B cell (primary cell): ENCODE measurements around the gene CCDC180. TPM values are rescaled to one million over a fixed set of nuclear protein-coding genes. Genes with fewer than 3 reads are reported as not detected.

Experiments used
- ATAC-seq: fragments of 200-7000 bp; cut with Tn5 transposase; one replicate; pipeline ENCODE4 v1.10.0; 2021; ENCODE audit warnings: low read depth, mild to moderate bottlenecking, moderate number of reproducible peaks, moderate library complexity
- CTCF ChIA-PET: fragments of 350-600 bp; sonication (Branson Sonifier 250); formaldehyde crosslinking; loops from one replicate; lab custom pipeline; 2021; ENCODE audit warnings: antibody characterized with exemption, inconsistent platforms; lab: Charles Lee
- POLR2A ChIA-PET: fragments of 350-600 bp; sonication (Branson Sonifier 250); formaldehyde crosslinking; loops from one replicate; lab custom pipeline; 2021; ENCODE audit warnings: antibody characterized with exemption; lab: Charles Lee
- DNase-seq: peaks from one replicate; pipeline ENCODE4 v3.0.0; 2013
- H2AFZ ChIP-seq: 2 replicates; pipeline ENCODE4 v1.6.1; 2012; ENCODE audit warnings: mild to moderate bottlenecking, low read depth, low read length; ENCODE audit not compliant: insufficient read depth, poor library complexity, severe bottlenecking
- H3K27ac ChIP-seq, 2 donors: 1 replicate in 1 of 2; 2 replicates in 1 of 2; pipeline ENCODE4 v1.5.1; 2012 to 2013; ENCODE audit warnings: low read length in 2 of 2, mild to moderate bottlenecking in 2 of 2, moderate library complexity in 1 of 2
- H3K27me3 ChIP-seq, 4 experiments: fragments of 200-600 bp in 1 of 4; sonication (generic) in 1 of 4; replicated peaks in 1 of 4; 1 replicate in 2 of 4; 2 replicates in 2 of 4; pipeline versions ENCODE4 v1.6.1 to v1.7.0; 2013 to 2016; ENCODE audit warnings: low read length in 3 of 4, mild to moderate bottlenecking in 2 of 4, mixed read lengths in 1 of 4, moderate library complexity in 1 of 4; ENCODE audit not compliant: insufficient read depth in 4 of 4, control insufficient read depth in 3 of 4; ENCODE audit errors: control extremely low read depth in 1 of 4
- H3K36me3 ChIP-seq, 2 experiments: replicated peaks in 1 of 2; 1 replicate in 1 of 2; 2 replicates in 1 of 2; pipeline versions ENCODE4 v1.6.1 to v1.7.1; 2013; ENCODE audit warnings: low read length in 1 of 2; ENCODE audit not compliant: insufficient read depth in 2 of 2, control insufficient read depth in 1 of 2; ENCODE audit errors: control extremely low read depth in 1 of 2, extremely low read depth in 1 of 2
- H3K4me1 ChIP-seq, 2 donors: fragments of 200-600 bp in 1 of 2; sonication (generic) in 1 of 2; 1 replicate in 1 of 2; 2 replicates in 1 of 2; pipeline versions ENCODE4 v1.5.1 to v1.6.1; 2013 to 2017; ENCODE audit warnings: low read length in 2 of 2; ENCODE audit not compliant: control insufficient read depth in 2 of 2, insufficient read depth in 2 of 2
- H3K4me2 ChIP-seq: replicated peaks from 2 replicates; pipeline ENCODE3; 2012; ENCODE audit warnings: mild to moderate bottlenecking, low read depth, low read length; ENCODE audit not compliant: poor library complexity, severe bottlenecking
- H3K4me3 ChIP-seq, 5 experiments: fragments of 200-600 bp in 1 of 5; sonication (generic) in 1 of 5; 1 replicate in 3 of 5; 2 replicates in 2 of 5; pipeline versions ENCODE4 v1.5.1 to v1.7.0; 2011 to 2016; ENCODE audit warnings: low read length in 4 of 5, mild to moderate bottlenecking in 4 of 5, low read depth in 2 of 5, control low read depth in 1 of 5, moderate library complexity in 1 of 5; ENCODE audit not compliant: insufficient read depth in 1 of 5; ENCODE audit errors: control extremely low read depth in 1 of 5, extremely low read depth in 1 of 5
- H3K79me2 ChIP-seq: fragments of 200-600 bp; sonication (generic); one replicate; pipeline ENCODE4 v1.6.0; 2016; ENCODE audit warnings: low read length; ENCODE audit not compliant: control insufficient read depth, insufficient read depth
- H3K9ac ChIP-seq: fragments of 200-600 bp; sonication (generic); 2 replicates; pipeline ENCODE4 v1.6.1; 2017; ENCODE audit warnings: mild to moderate bottlenecking, low read length, moderate library complexity
- H3K9me3 ChIP-seq, 3 donors: one replicate each; pipeline versions ENCODE4 v1.6.1 to v1.7.1; 2013; ENCODE audit warnings: low read length in 2 of 3; ENCODE audit not compliant: control insufficient read depth in 2 of 3, insufficient read depth in 1 of 3; ENCODE audit errors: control extremely low read depth in 1 of 3
- H4K20me1 ChIP-seq: 2 replicates; pipeline ENCODE4 v1.6.0; 2012; ENCODE audit warnings: mild to moderate bottlenecking, low read length; ENCODE audit not compliant: insufficient read depth, control insufficient read depth, poor library complexity, severe bottlenecking
- H3K27ac Mint-ChIP-seq: one replicate; pipeline ENCODE4 v1.8.0; 2021; ENCODE audit warnings: mixed read lengths
- H3K27me3 Mint-ChIP-seq: one replicate; pipeline ENCODE4 v1.8.0; 2021; ENCODE audit warnings: mixed read lengths
- H3K4me1 Mint-ChIP-seq: one replicate; pipeline ENCODE4 v1.8.0; 2021; ENCODE audit warnings: mixed read lengths
- H3K4me3 Mint-ChIP-seq: one replicate; pipeline ENCODE4 v1.8.0; 2021; ENCODE audit warnings: mixed read lengths
- H3K9me3 Mint-ChIP-seq: one replicate; pipeline ENCODE4 v1.8.0; 2022; ENCODE audit warnings: mixed read lengths; ENCODE audit not compliant: insufficient read depth
- CTCF ChIP-seq: fragments of 200-600 bp; IDR thresholded peaks from one replicate; pipeline ENCODE4 v1.8.0; 2022; ENCODE audit warnings: antibody characterized with exemption, mild to moderate bottlenecking
- EZH2 ChIP-seq: IDR thresholded peaks from 2 replicates; pipeline ENCODE4 v1.6.1; 2012; ENCODE audit warnings: borderline replicate concordance, low read depth, mild to moderate bottlenecking, moderate library complexity, low read length; ENCODE audit not compliant: insufficient read depth, poor library complexity, severe bottlenecking
- WGBS: methylation state at CpG from one replicate; pipeline ENCODE4 v1.1.5; 2013; ENCODE audit warnings: missing lambda C conversion rate; ENCODE audit not compliant: insufficient coverage; 5-methylcytosine and 5-hydroxymethylcytosine counted together
- intact Hi-C: fragments of 100-400 bp; cut with micrococcal nuclease; formaldehyde crosslinking; loops from one replicate; pipeline ENCODE4 v1.10.0; 2022
- polyA plus RNA-seq: library from polyadenylated mRNA; depleted of rRNA; stranded (reverse); fragments of >200 nt; gene quantifications from 2 replicates; pipeline ENCODE4 v1.2.3, GENCODE V29; 2012
- total RNA-seq, 2 donors: library from RNA; stranded (reverse); fragments of 120-200 nt in 1 of 2; gene quantifications; 1 replicate in 1 of 2; 2 replicates in 1 of 2; pipeline versions ENCODE4 v1.2.3 to v1.2.4, GENCODE V29; 2013 to 2022

The CCDC180 gene
- total and polyA plus RNA-seq, 2 donors (not counting 1 experiment from before 2014, with no cell fraction given), result 4.4 to 7.1 TPM

GRCh38 chr9:97307091-97307490 lies 368 bp upstream of the CCDC180 start:
- Histone ChIP-seq H3K36me3 (peaks cover 0 to 13% of the 10 kb centered on the region in 2 experiments), H4K20me1 (no peaks in the 10 kb centered on the region), H3K4me1 (no peaks in the 10 kb centered on the region), H3K79me2 (no peaks in the 10 kb centered on the region), H3K27ac (no peak overlapping the region), H3K4me2 (no peak overlapping the region), H3K27me3 (no peaks in the 10 kb centered on the region), H3K9ac (no peak overlapping the region), H3K9me3 (peaks cover 0 to 7% (median 3%) of the 10 kb centered on the region in 3 donors), H3K4me3 (no peak overlapping the region), H2AFZ (no peak overlapping the region)
- Mint-ChIP-seq H3K27me3 (peaks cover 13% of the 10 kb centered on the region), H3K4me1 (no peaks in the 10 kb centered on the region), H3K9me3 (peaks cover 2% of the 10 kb centered on the region), H3K4me3 (no peak overlapping the region), H3K27ac (no peak overlapping the region)
- DNase-seq, result no peak
- intact Hi-C loops, result no loop called here
- no peak for ATAC-seq
- 55% methylated on average over 13 of the region's 19 CpGs for WGBS
- CTCF ChIA-PET, result no interaction called here
- TF ChIP-seq CTCF (no peak), EZH2 (no peak)
- POLR2A ChIA-PET, result no interaction called here

GRCh38 chr9:97309260-97309659 lies 1.8 kb downstream of the CCDC180 start:
- Histone ChIP-seq H3K27ac (no peak overlapping the region), H3K9ac (no peak overlapping the region), H4K20me1 (no peaks in the 10 kb centered on the region), H3K4me1 (no peaks in the 10 kb centered on the region), H3K4me2 (no peak overlapping the region), H3K9me3 (peaks cover 0 to 7% (median 3%) of the 10 kb centered on the region in 3 donors), H3K4me3 (no peak overlapping the region), H3K79me2 (no peaks in the 10 kb centered on the region), H3K27me3 (no peaks in the 10 kb centered on the region), H3K36me3 (peaks cover 0 to 16% of the 10 kb centered on the region in 2 experiments), H2AFZ (no peak overlapping the region)
- ATAC-seq, result no peak
- TF ChIP-seq EZH2 (no peak), CTCF (no peak)
- Mint-ChIP-seq H3K9me3 (peaks cover 2% of the 10 kb centered on the region), H3K4me1 (no peaks in the 10 kb centered on the region), H3K27me3 (peaks cover 8% of the 10 kb centered on the region), H3K4me3 (no peak overlapping the region), H3K27ac (no peak overlapping the region)
- WGBS, result 80% methylated on average over 1 of the region's 5 CpGs
- ChIA-PET POLR2A (no interaction called here), CTCF (no interaction called here)
- intact Hi-C loops, result no loop called here
- DNase-seq, result no peak
